Measurements from ENCODE around the gene TMTC4. TPM values are rescaled to one million over a fixed set of nuclear protein-coding genes. Genes with fewer than 3 reads are reported as not detected.
"Not testable (repeated sequence)": the region's sequence is repeated elsewhere in the genome, so short reads cannot be mapped to it uniquely, and the experiment has no call there.

TMTC4 gene
- total RNA-seq (2014; rRNA removed; shearing (Covaris generic)) = 24.2 and 38.4 TPM in 2 replicates

DNA sequence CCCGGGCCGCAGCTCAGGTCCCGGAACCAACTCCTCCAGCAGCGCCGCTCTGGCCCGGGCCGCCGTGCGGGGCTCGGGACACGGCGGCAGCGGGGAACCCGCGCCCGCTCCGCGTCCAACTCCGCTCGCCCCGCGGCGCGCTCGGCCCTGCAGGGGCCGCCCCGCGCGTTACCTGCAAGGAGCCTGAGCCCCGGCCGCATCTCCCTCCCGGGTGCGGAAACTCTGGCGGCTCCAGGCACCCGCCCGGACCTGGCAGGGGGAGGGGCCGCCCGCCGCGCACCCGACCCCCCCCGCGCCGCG is at the start of gene TMTC4:
TSS of gene TMTC4 (minus strand) at position 224 of the 300 bp plus-strand sequence. CDS start 4,433 bp downstream, outside the sequence.
- Histone ChIP-seq H3K4me3 (peak within 1 kb of the TSS; percentile 99), H3K4me1 (replicated peaks) (peaks cover 23% of the 10 kb centered on the region), H3K36me3 (peaks cover 15% of the 10 kb centered on the region), H3K27me3 (replicated peaks) (no peaks in the 10 kb centered on the region), H3K9me3 (replicated peaks) (0 out of 2 replicates have a peak, but pooled peaks cover 3% of the 10 kb centered on the region), H3K27ac (peak within 1 kb of the TSS; percentile 69)
- no peak for DNase-seq (ENCODE audit: low read depth in 1 of 2, low spot score in 2 of 2)

DNA sequence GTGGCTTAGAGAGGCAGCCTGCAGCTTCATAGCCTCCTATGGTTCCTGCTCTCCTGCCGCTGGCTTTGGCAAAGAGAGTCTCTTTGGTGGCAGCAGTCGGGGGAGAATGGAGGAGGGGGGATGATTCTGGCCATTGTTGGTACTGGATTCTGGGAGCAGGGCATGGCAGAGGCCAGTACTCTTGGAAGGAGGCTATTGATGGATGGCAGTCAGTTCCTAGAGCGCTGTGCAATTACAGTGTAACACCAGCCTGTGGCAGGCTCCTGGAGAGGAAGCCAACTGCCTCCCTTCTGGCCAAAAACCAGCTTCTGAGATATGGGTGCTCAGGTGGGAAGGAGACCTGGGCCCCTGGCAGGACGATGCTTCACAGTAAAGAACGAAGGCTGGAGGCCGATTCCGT is 47.9 kb upstream of the TMTC4 start:
- DNase-seq (ENCODE audit: low read depth in 1 of 2, low spot score in 2 of 2) = no peak
- Histone ChIP-seq H3K36me3 (no peaks in the 10 kb centered on the region), H3K27ac (no peak overlapping the region), H3K27me3 (replicated peaks) (no peaks in the 10 kb centered on the region), H3K4me1 (replicated peaks) (no peaks in the 10 kb centered on the region), H3K4me3 (no peak overlapping the region), H3K9me3 (replicated peaks) (no peaks in the 10 kb centered on the region)

GRCh38 chr13:100721885-100722512 is 47.4 kb upstream of the TMTC4 start:
- no peak overlapping the region for H3K27ac ChIP-seq
- H3K4me3 ChIP-seq = no peak overlapping the region
- no peaks in the 10 kb centered on the region for H3K9me3 ChIP-seq (replicated peaks)
- H3K36me3 ChIP-seq = no peaks in the 10 kb centered on the region
- H3K4me1 ChIP-seq (replicated peaks) = no peaks in the 10 kb centered on the region
- no peaks in the 10 kb centered on the region for H3K27me3 ChIP-seq (replicated peaks)
- DNase-seq (ENCODE audit: low read depth in 1 of 2, low spot score in 2 of 2) = peak; percentile 32 to 57

GRCh38 chr13:100715604-100716003 is 41.0 kb upstream of the TMTC4 start:
- Histone ChIP-seq H3K36me3 (no peaks in the 10 kb centered on the region), H3K4me3 (no peak overlapping the region), H3K4me1 (replicated peaks) (no peaks in the 10 kb centered on the region), H3K27ac (no peak overlapping the region), H3K27me3 (replicated peaks) (no peaks in the 10 kb centered on the region), H3K9me3 (replicated peaks) (no peaks in the 10 kb centered on the region)
- DNase-seq (ENCODE audit: low read depth in 1 of 2, low spot score in 2 of 2) = no peak

- no peak for DNase-seq (ENCODE audit: low read depth in 1 of 2, low spot score in 2 of 2)
- no peaks in the 10 kb centered on the region for H3K4me1 ChIP-seq (replicated peaks)
- no peaks in the 10 kb centered on the region for H3K27me3 ChIP-seq (replicated peaks)
- no peaks in the 10 kb centered on the region for H3K9me3 ChIP-seq (replicated peaks)
- no peak overlapping the region for H3K27ac ChIP-seq
- no peak overlapping the region for H3K4me3 ChIP-seq
- H3K36me3 ChIP-seq = no peaks in the 10 kb centered on the region
Measured at GRCh38 chr13:100714478-100714877, 39.9 kb upstream of the TMTC4 start.

DNA sequence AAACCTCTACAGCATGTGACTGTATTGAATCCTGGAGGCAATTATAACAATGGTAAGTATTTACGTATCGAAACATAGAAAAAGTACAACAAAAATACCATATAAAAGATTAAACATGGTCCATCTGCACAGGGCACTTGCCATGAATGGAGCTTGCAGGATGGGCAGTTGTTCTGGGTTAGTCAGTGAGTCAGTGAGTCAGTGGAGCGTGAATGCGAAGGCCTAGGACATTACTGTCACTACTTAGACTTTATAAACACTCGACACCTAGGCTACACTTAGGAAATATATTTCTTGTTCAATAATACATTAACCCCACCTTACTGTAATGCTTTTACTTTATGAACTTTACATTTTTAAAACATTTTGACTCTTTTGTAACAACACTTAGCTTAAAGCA is 35.6 kb upstream of the TMTC4 start:
- H3K4me3 ChIP-seq = no peak overlapping the region
- no peaks in the 10 kb centered on the region for H3K36me3 ChIP-seq
- no peaks in the 10 kb centered on the region for H3K27me3 ChIP-seq (replicated peaks)
- no peaks in the 10 kb centered on the region for H3K9me3 ChIP-seq (replicated peaks)
- no peaks in the 10 kb centered on the region for H3K4me1 ChIP-seq (replicated peaks)
- H3K27ac ChIP-seq = no peak overlapping the region
- no peak for DNase-seq (ENCODE audit: low read depth in 1 of 2, low spot score in 2 of 2)

- Histone ChIP-seq H3K27me3 (replicated peaks) (no peaks in the 10 kb centered on the region), H3K9me3 (replicated peaks) (no peaks in the 10 kb centered on the region), H3K36me3 (no peaks in the 10 kb centered on the region), H3K27ac (no peak overlapping the region), H3K4me1 (replicated peaks) (no peaks in the 10 kb centered on the region), H3K4me3 (no peak overlapping the region)
- no peak for DNase-seq (ENCODE audit: low read depth in 1 of 2, low spot score in 2 of 2)
Measured at GRCh38 chr13:100707818-100708740, 33.5 kb upstream of the TMTC4 start.

GRCh38 chr13:100698331-100698730 is 23.7 kb upstream of the TMTC4 start:
- H3K4me1 ChIP-seq (replicated peaks); DNase-seq (ENCODE audit: low read depth in 1 of 2, low spot score in 2 of 2); H3K36me3 ChIP-seq; H3K27ac ChIP-seq; H3K27me3 ChIP-seq (replicated peaks); H3K4me3 ChIP-seq; H3K9me3 ChIP-seq (replicated peaks): not testable (repeated sequence)

- Histone ChIP-seq H3K27me3 (replicated peaks) (no peaks in the 10 kb centered on the region), H3K36me3 (no peaks in the 10 kb centered on the region), H3K27ac (no peak overlapping the region), H3K4me3 (no peak overlapping the region), H3K9me3 (replicated peaks) (no peaks in the 10 kb centered on the region), H3K4me1 (replicated peaks) (no peaks in the 10 kb centered on the region)
- no peak for DNase-seq (ENCODE audit: low read depth in 1 of 2, low spot score in 2 of 2)
Measured at GRCh38 chr13:100695509-100695773, 20.8 kb upstream of the TMTC4 start.

- Histone ChIP-seq H3K36me3 (no peaks in the 10 kb centered on the region), H3K4me3 (no peak overlapping the region), H3K9me3 (replicated peaks) (no peaks in the 10 kb centered on the region), H3K27me3 (replicated peaks) (no peaks in the 10 kb centered on the region), H3K27ac (no peak overlapping the region), H3K4me1 (replicated peaks) (no peaks in the 10 kb centered on the region)
- no peak for DNase-seq (ENCODE audit: low read depth in 1 of 2, low spot score in 2 of 2)
Measured at GRCh38 chr13:100694722-100695508, 20.3 kb upstream of the TMTC4 start.

DNA sequence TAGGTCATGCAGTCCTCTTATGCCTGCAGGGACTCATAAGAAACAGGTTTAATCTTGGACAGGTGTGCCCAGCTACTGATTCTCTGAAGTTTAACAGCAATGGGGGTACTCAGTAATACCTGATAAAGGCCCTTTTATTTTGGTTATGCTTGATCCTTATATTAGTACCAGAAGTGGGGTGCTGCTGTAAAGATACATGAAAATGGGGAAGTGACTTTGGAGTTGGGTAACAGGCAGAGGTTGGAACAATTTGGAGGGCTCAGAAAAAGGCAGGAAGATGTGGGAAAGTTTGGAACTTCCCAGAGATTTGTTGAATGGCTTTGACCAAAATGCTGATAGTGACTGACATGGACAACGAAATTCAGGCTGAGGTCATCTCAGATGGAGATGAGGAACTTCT is 14.6 kb upstream of the TMTC4 start:
- H3K4me1 ChIP-seq (replicated peaks) = no peaks in the 10 kb centered on the region
- no peak for DNase-seq (ENCODE audit: low read depth in 1 of 2, low spot score in 2 of 2)
- H3K27me3 ChIP-seq (replicated peaks) = no peaks in the 10 kb centered on the region
- no peak overlapping the region for H3K27ac ChIP-seq
- H3K36me3 ChIP-seq = no peaks in the 10 kb centered on the region
- H3K9me3 ChIP-seq (replicated peaks) = no peaks in the 10 kb centered on the region
- no peak overlapping the region for H3K4me3 ChIP-seq

DNA sequence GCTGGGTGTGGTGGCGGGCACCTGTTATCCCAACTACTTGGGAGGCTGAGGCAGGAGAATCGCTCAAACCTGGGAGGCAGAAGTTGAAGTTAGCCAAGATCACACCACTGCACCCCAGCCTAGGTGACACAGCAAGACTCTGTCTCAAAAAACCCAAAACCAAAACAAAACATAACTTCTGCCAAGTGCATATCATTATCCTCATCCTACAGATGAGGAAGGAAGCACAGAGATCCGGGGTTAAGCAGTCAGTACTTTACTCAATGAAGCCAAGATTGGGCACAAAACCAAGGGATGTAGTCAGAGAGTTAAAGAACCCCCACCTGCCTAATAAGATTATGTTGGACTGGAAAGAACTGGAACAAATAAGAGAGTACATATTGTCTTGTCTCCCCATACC is 5.5 kb upstream of the TMTC4 start:
- Histone ChIP-seq H3K9me3 (replicated peaks) (no peaks in the 10 kb centered on the region), H3K36me3 (no peaks in the 10 kb centered on the region), H3K27ac (no peak overlapping the region), H3K4me3 (no peak overlapping the region), H3K27me3 (replicated peaks) (no peaks in the 10 kb centered on the region), H3K4me1 (replicated peaks) (no peaks in the 10 kb centered on the region; the same call in 1 of the 2 replicates)
- DNase-seq (ENCODE audit: low read depth in 1 of 2, low spot score in 2 of 2) = no peak

DNA sequence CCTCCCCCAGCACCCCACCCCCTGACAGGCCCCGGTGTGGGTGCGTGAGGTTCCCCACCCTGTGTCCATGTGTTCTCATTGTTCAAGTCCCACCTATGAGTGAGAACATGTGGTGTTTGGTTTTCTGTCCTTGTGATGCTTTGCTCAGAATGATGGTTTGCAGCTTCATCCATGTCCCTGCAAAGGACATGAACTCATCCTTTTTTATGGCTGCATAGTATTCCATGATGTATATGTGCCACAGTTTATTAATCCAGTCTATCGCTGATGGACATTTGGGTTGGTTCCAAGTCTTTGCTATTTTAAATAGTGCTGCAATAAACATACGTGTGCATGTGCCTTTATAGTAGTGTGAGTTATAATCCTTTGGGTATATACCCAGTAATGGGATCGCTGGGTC is 2.5 kb upstream of the TMTC4 start:
- H3K36me3 ChIP-seq; H3K9me3 ChIP-seq (replicated peaks); DNase-seq (ENCODE audit: low read depth in 1 of 2, low spot score in 2 of 2): not testable (repeated sequence)

DNA sequence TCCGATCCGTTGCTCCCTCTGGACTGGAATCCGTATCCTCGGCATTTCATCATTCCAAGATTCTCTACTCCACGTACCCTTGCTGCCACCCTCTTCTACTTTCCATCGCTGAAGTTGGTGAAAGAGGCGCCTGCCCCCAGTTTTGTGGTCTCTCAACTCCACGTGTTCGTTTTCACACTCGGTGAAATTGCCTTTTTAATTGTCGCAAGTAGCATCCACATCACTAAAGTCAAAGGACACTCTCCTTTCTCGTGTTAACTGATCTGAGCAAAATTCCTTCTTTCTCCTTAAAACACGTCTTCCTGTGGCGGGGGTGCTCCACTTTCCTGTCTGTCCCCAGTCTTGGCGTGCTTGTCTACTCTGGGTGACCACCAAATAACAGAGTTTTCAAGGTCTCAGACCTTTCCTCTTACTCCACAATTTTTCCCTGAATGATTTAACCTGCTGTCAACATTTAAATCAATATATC is 1.1 kb upstream of the TMTC4 start:
- H3K27me3 ChIP-seq (replicated peaks) = no peaks in the 10 kb centered on the region
- H3K9me3 ChIP-seq (replicated peaks) = 0 out of 2 replicates have a peak, but pooled peaks cover 3% of the 10 kb centered on the region
- peaks cover 7% of the 10 kb centered on the region for H3K36me3 ChIP-seq
- peak overlapping the region; percentile 99 for H3K4me3 ChIP-seq
- no peak for DNase-seq (ENCODE audit: low read depth in 1 of 2, low spot score in 2 of 2)
- H3K4me1 ChIP-seq (replicated peaks) = peaks cover 14% of the 10 kb centered on the region
- H3K27ac ChIP-seq = no peak overlapping the region

More for the DNA sequence above, 2.5 kb upstream of the TMTC4 start:
- peaks cover 14% of the 10 kb centered on the region for H3K4me1 ChIP-seq (replicated peaks)
- H3K27me3 ChIP-seq (replicated peaks); H3K27ac ChIP-seq; H3K4me3 ChIP-seq: not testable (repeated sequence)
